GM19025 (cell line): ENCODE measurements around the gene DVL3.
A peak's percentile ranks its signal among the peaks of the same experiment; 100 is the strongest.
"Not testable (repeated sequence)": the region's sequence is repeated elsewhere in the genome, so short reads cannot be mapped to it uniquely, and the experiment has no call there.

Experiments used
- ATAC-seq: cut with Tn5 transposase; IDR thresholded peaks from one replicate; pipeline ENCODE4 v1.9.1; 2021; ENCODE audit warnings: mild to moderate bottlenecking, low read depth, moderate library complexity; ENCODE audit not compliant: unreplicated experiment

The DVL3 gene

DNA sequence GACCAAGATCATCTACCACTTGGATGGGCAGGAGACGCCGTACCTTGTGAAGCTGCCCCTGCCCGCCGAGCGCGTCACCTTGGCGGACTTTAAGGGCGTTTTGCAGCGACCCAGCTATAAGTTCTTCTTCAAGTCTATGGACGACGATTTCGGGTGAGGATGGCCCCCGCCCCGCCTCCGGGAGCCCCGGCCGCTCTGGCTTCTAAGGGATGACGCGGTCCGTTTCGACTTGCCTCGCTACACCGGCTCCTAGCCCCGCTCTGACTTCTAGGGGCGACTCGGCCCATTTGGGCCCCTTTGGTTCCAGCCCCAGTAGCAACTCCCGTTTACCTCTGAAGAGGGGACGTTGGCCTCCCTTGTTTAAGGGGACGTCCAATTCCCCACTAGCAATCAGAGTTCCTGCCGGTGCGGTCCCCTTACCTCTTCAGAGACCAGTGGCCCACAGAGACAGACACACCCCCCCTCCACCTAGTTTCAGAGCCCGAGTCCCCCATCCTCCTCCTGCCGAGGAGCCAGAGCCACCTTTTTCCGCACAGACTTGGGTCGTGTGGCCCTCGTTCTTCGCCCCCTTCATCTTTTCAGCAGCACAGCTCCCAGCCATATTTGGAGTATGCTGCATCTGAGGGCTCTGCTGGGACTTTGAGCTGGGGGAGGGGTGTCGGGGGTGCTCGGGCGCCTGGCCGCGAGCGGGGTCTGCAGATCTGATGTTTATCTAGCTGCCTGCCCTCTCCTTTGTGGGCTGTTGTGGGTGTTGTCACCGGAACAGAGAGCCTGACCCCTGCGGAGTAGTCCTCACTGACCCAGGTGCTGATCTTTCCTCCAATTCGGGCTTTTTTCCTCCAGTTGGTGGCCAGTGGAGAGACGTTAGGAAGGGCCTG lies 706 bp downstream of the DVL3 start:
- peak; percentile 27 for ATAC-seq

DNA sequence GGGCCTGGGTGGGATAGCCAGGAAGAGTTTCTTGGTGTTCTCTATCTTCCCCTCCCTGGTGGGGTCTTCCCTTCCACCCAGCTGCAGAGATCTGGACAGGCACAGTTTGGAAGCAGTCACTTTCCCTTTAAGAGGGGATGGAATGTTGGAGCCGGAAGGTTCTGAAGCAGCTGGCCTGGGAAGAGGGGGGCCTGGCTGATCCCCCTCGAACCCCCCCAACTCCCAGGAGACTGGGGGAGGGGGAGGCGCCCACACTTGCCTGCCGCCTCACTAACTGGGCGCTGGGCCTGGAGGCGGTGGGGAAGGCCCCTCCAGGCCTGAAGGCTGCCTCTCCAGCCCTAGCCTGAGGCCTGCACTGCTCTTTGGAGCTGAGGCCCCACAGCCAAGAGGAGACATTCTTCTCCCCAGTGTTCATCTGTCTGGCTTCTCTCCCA lies 1.4 kb downstream of the DVL3 start:
- no peak for ATAC-seq

DNA sequence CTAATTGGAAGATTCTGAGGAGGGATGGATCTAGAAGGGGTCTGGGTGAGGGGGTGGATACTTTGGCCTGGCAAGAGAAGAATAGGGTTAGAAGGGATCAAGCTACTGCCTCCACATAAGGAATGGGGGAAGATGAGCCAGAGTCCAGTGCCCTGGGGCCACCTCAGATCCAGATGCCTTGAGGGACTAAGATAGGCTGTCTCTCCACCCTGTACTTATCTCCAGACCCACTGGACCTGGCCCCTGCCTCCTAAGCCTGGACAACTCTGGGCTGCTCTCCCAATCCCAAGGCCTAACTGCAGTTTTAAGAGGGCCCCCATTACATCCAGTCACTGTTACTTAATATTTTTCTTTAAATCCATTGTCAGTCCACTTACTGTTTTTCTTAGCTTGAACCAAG lies 2.0 kb downstream of the DVL3 start:
- no peak for ATAC-seq

DNA sequence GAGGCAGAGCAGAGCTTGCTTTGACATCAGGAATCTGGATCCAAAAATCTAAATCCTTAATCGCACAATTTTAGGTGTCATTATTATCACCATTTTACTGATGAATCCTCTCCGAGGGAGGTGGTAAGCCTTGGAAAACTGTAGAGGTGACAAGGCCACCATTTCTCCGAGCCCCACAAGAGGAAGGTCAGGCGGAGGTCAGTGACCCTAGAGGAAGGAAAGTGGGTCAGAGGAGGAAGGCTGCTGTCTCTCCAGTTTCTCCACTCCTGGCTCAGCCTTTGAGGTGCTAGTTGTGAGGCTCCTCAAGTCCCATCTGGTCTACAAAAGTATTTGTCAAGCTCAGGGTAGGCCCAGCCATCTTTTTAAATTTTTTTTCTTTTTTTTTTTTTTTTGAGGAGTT lies 3.2 kb downstream of the DVL3 start:
- no peak for ATAC-seq

DNA sequence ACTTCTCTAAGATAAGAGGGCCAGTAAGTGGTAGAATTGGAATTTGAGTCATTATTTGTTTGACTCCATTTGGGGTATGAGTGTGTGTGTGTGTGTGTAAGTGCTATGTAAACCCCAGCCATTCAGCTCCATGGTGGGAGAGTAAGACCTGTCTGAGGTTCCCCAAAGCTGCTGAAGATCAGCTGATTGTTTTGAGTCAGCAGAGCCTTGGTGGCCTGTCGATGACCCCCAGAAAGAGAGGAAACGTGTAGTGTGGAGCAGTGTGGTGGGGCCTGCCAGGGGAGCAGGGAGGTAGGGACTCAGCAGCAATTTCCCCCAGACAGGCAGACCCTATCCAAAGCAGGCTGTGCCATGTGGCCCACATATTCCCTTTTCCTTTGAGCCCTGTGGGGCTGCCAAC lies 5.3 kb downstream of the DVL3 start:
- ATAC-seq, result no peak

DNA sequence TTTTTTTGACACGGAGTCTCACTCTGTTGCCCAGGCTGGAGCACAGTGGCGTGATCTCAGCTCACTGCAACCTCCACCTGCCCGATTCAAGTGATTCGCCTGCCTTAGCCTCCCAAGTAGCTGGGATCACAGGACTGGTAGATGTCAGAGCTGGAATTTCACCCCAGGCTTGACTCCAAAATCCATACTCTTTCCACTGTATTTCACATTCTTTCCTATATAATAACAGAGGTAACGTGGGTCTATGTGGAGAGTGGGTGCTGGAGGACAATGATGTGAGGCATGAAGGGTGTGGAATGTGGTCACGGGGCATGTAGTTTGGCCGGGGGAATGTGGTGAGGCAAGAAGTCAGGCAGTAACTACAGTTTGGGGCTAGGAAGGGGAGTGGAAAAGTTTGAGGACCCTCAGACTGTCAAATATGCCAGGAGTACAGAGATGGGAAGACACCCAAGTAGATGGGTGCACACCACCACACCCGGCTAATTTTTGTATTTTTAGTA lies 7.4 kb downstream of the DVL3 start:
- ATAC-seq, result not testable (repeated sequence)

DNA sequence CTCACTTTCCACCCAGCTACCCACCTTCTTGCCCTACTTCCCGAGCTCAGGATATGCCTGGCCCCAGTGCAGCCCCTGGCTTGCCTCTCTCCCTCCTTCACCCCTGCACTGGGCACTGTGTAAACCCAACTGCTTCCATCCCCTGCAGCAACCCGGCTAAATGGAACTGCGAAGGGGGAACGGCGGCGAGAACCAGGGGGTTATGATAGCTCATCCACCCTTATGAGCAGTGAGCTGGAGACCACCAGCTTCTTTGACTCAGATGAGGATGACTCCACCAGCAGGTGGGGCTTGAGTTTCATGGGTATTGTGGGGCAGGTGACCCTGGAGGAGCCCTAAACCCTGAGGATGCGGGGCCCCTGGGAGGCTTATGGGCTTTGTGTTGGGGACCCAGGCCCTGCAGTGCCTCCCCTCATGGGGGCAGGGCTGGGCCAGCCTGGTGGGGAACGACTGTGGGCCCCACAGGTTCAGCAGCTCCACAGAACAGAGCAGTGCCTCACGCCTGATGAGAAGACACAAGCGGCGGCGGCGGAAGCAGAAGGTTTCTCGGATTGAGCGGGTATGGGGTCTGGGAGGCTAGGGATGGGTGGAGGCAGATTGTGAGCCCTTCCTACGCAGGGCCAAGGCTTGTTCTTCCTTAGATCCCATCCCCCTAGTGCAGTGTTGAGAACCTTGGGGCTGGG lies 9.6 kb downstream of the DVL3 start:
- ATAC-seq, result no peak

DNA sequence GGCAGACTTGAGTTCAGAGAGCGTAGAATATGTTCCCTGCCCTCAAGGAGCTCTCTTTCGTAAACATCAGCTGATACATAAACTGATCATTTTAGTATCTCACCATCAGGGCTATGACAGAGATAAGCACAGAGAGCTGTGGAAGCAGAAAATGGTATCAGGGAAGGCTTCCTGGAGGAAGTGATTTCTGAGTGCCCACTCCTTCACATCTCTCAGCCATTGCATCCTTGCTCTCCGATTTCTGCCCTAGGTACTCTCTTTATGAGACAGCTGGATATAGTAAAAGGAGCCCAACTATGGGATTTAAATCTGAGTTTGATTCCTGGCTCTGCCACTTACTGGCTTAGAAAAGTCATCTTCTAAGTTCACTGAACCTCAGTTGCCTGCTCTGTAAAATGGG lies 10.4 kb downstream of the DVL3 start:
- ATAC-seq, result no peak

DNA sequence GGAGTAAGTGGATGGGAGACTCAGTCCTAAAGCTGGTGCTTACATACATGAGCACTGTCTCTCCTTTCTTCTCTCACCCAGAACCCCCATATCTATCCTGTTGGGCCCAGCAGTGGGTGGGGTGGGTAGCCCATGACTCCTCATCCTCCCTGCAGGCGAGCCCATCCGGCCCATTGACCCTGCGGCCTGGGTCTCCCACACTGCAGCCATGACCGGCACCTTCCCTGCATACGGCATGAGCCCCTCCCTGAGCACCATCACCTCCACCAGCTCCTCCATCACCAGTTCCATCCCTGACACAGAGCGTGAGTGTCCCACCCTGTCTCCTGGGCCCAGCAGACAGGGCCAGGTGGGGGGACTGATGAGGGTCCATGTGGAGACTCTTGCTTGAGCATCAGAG lies 11.5 kb downstream of the DVL3 start:
- ATAC-seq, result no peak

DNA sequence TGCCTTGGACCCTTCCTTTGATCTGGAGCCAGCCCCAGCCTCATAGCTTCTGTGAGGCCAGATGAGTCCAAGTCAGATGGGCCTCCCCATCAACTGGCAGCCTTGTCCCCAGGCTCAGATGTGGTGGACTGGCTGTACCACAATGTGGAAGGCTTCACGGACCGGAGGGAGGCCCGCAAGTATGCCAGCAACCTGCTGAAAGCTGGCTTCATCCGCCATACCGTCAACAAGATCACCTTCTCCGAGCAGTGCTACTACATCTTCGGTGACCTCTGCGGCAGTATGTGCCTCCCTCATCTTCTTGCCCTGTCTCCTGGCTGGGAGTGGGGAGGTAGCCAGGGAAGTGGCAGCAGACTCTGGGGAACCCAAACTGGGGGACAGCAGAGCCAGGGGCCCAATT lies 12.6 kb downstream of the DVL3 start:
- ATAC-seq, result no peak

DNA sequence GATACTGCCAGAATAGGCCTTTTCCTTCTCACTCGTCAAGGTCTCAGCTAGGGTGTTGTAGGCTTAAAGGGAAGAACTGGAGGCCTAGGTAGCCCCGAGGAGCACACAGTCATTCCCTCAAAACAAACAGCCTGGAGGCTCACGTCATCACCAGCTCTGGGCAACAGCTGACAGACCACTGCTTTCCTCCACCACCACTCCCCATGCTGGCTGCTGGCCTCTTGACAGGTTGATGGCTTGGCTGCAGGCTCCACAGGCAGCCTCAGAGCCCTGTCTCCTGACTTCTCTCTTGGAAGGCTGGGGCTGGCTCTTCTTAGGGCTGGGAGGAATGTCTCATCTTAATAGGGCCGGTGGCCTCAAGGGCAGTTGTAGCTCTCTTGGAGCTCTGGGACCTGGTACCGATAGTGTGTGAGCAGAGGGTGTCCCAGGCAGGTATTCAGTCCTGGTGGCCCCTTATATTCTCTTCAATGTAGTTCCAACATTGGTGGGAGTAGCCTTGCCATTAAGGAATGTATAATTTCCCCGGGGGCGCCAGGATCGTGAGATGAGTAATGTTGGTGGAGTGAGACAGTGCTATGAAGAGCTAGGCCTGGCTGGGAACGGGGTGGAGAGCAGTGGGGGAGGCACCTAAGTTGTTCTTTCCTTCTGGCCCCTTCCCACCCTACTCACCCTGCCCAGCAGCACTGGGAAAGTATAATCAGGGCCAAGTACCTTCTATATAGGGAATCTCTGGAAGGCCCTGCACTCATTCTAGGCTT lies 13.4 kb downstream of the DVL3 start:
- no peak for ATAC-seq

DNA sequence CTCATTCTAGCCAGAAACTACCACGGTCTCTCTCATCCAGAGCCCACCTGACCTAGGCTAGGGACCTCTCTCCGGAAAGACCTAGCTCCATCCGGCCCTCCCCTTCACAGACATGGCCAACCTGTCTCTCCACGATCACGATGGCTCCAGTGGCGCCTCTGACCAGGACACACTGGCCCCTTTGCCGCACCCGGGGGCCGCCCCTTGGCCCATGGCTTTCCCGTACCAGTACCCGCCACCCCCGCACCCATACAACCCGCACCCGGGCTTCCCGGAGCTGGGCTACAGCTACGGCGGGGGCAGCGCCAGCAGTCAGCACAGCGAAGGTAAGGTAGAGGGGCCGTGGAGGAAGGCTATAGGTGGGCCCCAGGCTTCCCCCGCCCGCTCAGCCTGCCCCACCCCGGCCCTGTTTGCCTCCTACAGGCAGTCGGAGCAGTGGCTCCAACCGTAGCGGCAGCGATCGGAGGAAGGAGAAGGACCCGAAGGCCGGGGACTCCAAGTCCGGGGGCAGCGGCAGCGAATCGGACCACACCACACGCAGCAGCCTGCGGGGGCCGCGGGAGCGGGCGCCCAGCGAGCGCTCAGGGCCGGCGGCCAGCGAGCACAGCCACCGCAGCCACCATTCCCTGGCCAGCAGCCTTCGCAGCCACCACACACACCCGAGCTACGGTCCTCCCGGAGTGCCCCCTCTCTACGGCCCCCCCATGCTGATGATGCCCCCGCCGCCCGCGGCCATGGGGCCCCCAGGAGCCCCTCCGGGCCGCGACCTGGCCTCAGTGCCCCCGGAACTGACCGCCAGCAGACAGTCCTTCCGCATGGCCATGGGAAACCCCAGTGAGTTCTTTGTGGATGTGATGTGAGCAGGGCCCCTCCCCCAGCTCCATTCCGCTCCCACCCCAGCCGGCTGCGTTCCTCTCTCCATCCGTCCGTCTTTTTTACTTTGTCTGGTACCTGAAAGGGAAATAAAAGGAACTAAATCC lies 15.0 kb downstream of the DVL3 start:
- no peak for ATAC-seq

DNA sequence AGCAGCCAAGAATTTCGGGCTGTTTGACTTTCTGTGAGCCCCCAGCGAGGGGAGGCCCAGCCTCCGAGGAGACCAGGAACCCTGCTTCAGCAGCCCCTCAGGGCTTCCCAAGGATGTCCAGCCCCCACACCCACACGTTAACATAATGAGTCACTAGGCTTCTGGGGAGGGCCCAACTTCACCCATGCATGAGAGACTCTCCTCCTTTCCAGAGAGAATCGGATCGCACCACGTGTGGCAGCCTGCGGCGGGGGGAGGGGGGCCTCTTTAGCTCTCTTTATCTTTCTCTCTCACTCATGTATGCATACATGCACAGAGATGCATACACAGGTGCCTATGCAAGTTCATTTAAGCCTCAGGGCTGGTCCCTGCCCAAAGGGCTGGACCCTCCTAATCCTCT lies 16.4 kb downstream of the DVL3 start:
- no peak for ATAC-seq

DNA sequence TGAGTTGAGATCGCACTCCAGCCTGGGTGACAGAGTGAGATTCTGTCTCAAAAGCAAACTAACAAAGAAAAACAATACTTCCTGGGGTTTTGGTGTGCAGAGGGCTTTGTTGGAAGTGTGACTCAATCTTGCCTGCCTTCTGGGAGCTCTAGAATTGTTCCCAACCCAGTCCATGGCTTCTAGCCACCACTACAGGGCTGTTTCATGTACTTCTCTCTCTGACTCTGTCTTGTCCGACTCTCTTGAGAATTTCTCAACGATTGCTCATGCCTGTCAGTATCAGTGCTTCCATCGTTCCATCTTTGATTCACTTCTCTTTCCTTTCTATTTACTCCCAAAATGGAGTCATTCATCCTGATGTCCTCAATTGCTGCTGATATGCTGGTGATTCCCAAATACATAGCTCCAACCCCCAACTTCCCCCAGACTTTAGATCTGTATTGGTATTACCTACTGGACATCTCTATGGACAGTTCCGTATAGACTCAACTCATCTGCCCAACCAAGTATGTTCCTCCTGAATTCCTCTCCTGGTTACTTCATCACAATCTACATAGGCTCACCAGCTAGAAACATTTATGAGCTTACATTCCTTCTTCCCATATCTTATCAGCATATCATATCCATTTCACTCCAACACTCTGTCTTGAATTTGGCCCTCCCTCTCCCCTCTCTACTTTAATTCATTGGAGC lies 17.6 kb downstream of the DVL3 start:
- ATAC-seq, result no peak

DNA sequence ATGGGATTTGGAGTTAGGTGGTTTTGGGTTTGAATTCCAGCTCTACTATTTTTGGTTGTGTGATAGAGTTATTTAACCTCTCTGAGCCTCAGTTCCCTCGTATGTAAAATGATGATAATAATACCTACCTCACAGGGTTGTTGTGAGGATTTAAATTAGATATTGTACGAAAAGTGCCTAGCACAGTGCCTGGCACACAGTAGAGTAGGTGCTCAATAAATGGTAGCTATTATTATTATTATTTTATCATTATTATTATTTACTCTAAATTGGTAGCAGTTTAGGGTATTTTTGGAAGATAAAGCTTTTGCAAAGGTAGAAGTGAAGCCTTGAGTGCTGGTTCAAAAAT lies 18.2 kb downstream of the DVL3 start:
- no peak for ATAC-seq

DNA sequence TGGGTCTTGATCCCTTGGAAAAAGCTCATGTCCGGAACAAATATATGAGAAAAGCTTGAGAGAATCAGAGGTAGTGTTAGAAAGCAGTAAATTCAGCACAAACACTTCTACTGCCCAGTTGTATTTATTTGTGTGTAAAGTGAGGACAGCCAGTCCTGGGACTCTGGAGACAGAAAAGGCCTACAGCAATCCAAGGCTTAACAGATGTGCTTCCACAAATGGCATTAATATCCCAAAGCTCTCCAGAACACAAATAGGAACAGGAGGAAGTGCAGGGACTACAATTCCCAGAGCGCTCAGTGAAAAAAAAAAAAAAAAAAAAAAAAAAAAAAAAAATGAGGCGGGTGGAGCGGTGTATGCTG lies 19.1 kb downstream of the DVL3 start:
- ATAC-seq, result no peak

DNA sequence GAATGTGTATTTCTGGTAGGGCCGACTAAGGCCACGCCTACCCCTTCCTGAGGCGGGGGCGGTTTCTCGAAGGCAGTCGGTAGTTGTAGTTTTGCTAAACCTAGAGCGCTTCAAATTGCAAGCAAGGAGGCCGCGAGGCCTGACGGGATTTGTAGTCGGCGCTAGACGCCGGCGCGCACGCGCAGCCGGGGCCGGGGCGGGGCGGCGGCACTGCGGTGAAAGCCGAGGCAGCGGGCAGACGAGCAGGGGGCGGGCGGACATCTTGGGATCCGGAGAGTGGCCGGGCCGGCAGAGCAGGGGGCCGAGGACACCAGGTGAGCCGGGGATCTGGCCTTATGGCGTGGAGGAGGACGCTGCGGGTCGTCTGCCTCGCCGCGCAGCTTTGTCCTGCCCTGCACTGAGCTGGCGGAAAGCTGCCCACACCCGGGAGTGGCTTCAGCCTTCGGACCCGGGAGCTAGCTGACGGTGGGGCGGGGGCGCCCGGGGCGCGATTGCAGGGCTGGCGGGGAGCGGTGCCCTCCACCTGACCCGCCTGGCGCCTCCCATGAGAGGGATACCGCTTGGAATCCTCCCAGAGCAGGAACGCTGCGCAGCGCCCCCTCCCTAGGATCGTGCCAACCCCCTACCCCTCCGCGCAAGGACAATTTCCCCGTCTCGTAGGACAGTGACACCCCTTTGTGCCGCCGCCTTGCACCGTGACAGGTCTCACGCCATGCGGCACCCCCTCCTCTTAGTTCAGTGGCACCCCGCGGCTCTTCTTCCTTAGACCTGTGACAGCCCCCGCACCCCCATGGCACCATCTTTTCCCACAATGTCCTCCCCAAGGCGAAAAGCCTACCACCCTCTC lies 19.7 kb downstream of the DVL3 start, which contains the start of gene AP2M1:
TSS of gene AP2M1 (plus strand) at position 210 of the 847 bp plus-strand sequence. CDS start 2,139 bp downstream, outside the sequence.
- ATAC-seq, result peak; percentile 98

DNA sequence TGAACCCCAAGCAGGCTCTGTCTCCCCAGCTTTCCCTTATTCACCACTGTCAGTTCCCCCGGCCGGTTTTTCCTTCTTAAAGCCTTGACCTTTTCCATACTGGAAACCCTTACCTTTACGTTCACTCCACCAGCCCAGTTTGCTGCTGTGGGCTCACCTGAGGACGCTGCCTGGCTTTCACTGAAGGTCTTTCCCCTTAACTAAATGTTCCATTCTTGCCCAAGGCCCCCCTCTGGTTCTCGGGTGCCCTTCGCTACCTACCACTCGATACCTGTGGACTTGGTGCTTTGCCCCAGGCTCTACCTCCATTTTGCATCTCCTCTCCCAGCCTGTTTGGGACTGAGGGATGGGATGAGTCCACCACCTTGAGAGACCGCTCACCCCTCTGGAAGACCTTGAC lies 20.3 kb downstream of the DVL3 start:
- no peak for ATAC-seq
